K562 (cell line): Measurements from ENCODE around the gene SLC25A4. TPM values are rescaled to one million over a fixed set of nuclear protein-coding genes. Genes with fewer than 3 reads are reported as not detected.

Source experiments
- ATAC-seq: fragments of 200-7000 bp; cut with Tn5 transposase; 3 replicates; pipeline ENCODE4 v1.9.1; 2020; ENCODE audit warnings: moderate library complexity
- BruUV-seq: library from RNA; stranded (reverse); fragments of 400-500 nt; replicated peaks from 2 replicates; lab custom pipeline; 2021; lab: Mats Ljungman, UMichigan
- CTCF ChIA-PET: fragments of 300-600 bp; formaldehyde crosslinking; extraction: SDS; loops from one replicate; lab custom pipeline; 2021; ENCODE audit warnings: low intra/inter-chr PET ratio; lab: Yijun Ruan, JAX
- POLR2A ChIA-PET: fragments of 300-600, 350-650 bp; sonication (Branson Sonifier 250); formaldehyde crosslinking; extraction: SDS; loops from one replicate; lab custom pipeline; 2021; ENCODE audit warnings: antibody characterized with exemption, inconsistent platforms; lab: Yijun Ruan, JAX
- DNase-seq, 4 experiments: peaks; one replicate each; pipeline versions ENCODE4 v3.0.0 to v3.0.0-alpha.2; 2011 to 2018; ENCODE audit warnings: low spot score in 3 of 4, mixed read lengths in 3 of 4; ENCODE audit errors: extremely low read depth in 1 of 4
- FAIRE-seq: peaks from 2 replicates; lab custom pipeline; 2011; peaks lifted over from hg19 to GRCh38; lab: Jason Lieb, UNC
- H2AFZ ChIP-seq: 2 replicates; pipeline ENCODE4 v1.6.0; 2011; ENCODE audit warnings: low read depth, low read length, control low read depth, inconsistent platforms
- H3K27ac ChIP-seq: fragments of 200-600 bp; 3 replicates; pipeline ENCODE4 v1.8.0; 2011; ENCODE audit warnings: low read depth, mild to moderate bottlenecking, control low read depth, inconsistent platforms, low read length, moderate library complexity, mixed read lengths; ENCODE audit errors: extremely low read depth
- H3K27me3 ChIP-seq, 2 experiments: fragments of 300-600 bp in 1 of 2; 2 replicates in 1 of 2; 3 replicates in 1 of 2; pipeline versions ENCODE4 v1.6.0 to v1.8.0; 2011; ENCODE audit warnings: inconsistent platforms in 2 of 2, low read length in 2 of 2, mild to moderate bottlenecking in 1 of 2, mixed read lengths in 1 of 2, moderate library complexity in 1 of 2; ENCODE audit not compliant: control insufficient read depth in 2 of 2, insufficient read depth in 2 of 2
- H3K36me3 ChIP-seq: fragments of 300-600 bp; 3 replicates; pipeline ENCODE4 v1.8.0; 2011; ENCODE audit warnings: mild to moderate bottlenecking, low read length, inconsistent platforms; ENCODE audit not compliant: control insufficient read depth, insufficient read depth
- H3K4me1 ChIP-seq, 2 experiments: fragments of 200-600 bp in 1 of 2; replicated peaks in 1 of 2; 2 replicates in 1 of 2; 3 replicates in 1 of 2; pipeline versions ENCODE4 v1.5.1 to v1.8.0; 2011; ENCODE audit warnings: inconsistent platforms in 2 of 2, low read length in 2 of 2, mild to moderate bottlenecking in 1 of 2, mixed read lengths in 1 of 2, moderate library complexity in 1 of 2; ENCODE audit not compliant: control insufficient read depth in 2 of 2, insufficient read depth in 2 of 2
- H3K4me2 ChIP-seq: 2 replicates; pipeline ENCODE4 v1.6.1; 2011; ENCODE audit warnings: low read length, control low read depth, inconsistent platforms, mixed read lengths; ENCODE audit not compliant: insufficient read depth
- H3K4me3 ChIP-seq: fragments of 200-600 bp; sonication (generic), shearing (Covaris generic); 2 replicates; pipeline ENCODE4 v1.5.1; 2016; ENCODE audit warnings: control low read depth, inconsistent platforms
- H3K79me2 ChIP-seq: fragments of 200-600 bp; 3 replicates; pipeline ENCODE4 v1.8.0; 2011; ENCODE audit warnings: low read length, inconsistent platforms; ENCODE audit not compliant: control insufficient read depth, insufficient read depth
- H3K9ac ChIP-seq, 2 experiments: 2 replicates each; pipeline versions ENCODE4 v1.6.0 to v1.6.1; 2011; ENCODE audit warnings: low read depth in 2 of 2, low read length in 2 of 2, control low read depth in 1 of 2, inconsistent platforms in 1 of 2, mild to moderate bottlenecking in 1 of 2, mixed read lengths in 1 of 2; ENCODE audit not compliant: insufficient read depth in 1 of 2
- H3K9me1 ChIP-seq: one replicate; pipeline ENCODE4 v1.6.0; 2011; ENCODE audit warnings: inconsistent platforms, mild to moderate bottlenecking, low read length, moderate library complexity; ENCODE audit not compliant: control insufficient read depth, insufficient read depth
- H3K9me3 ChIP-seq: replicated peaks from 2 replicates; pipeline ENCODE4 v1.5.1; 2011; ENCODE audit warnings: low read depth, low read length, inconsistent platforms; ENCODE audit not compliant: control insufficient read depth, insufficient read depth
- H4K20me1 ChIP-seq: replicated peaks from 2 replicates; pipeline ENCODE4 v1.6.1; 2011; ENCODE audit warnings: low read length, inconsistent platforms, mixed read lengths; ENCODE audit not compliant: control insufficient read depth, insufficient read depth
- HMGN3 ChIP-seq: IDR thresholded peaks from 2 replicates; pipeline ENCODE4 v1.6.1; 2011; ENCODE audit warnings: borderline replicate concordance, low read depth, mild to moderate bottlenecking, mixed read lengths, low read length; ENCODE audit not compliant: insufficient read length; ENCODE audit errors: extremely low read depth
- NR2C1 ChIP-seq, 2 experiments: fragments of 450-650 bp; IDR thresholded peaks; 2 replicates each; pipeline ENCODE4 v1.6.1; 2017; ENCODE audit warnings: mild to moderate bottlenecking in 2 of 2, antibody characterized with exemption in 1 of 2, inconsistent platforms in 1 of 2, missing compliant biosample characterization in 1 of 2, missing genetic modification characterization in 1 of 2
- RFX5 ChIP-seq: IDR thresholded peaks from 2 replicates; pipeline ENCODE4 v1.6.1; 2011; ENCODE audit warnings: low read depth, mild to moderate bottlenecking, improper control_type of control experiment, low read length
- ZBTB8A ChIP-seq: fragments of 450-650 bp; IDR thresholded peaks from 2 replicates; pipeline ENCODE4 v1.6.1; 2018; ENCODE audit warnings: mild to moderate bottlenecking, moderate library complexity; ENCODE audit not compliant: partially characterized antibody
- ZNF197 ChIP-seq: fragments of 200-800 bp; sonication (Bioruptor generic); IDR thresholded peaks from 2 replicates; pipeline ENCODE4 v1.6.1; 2016; ENCODE audit warnings: low read depth, missing genetic modification characterization, missing compliant biosample characterization
- ZNF316 ChIP-seq: fragments of 450-650 bp; IDR thresholded peaks from 2 replicates; pipeline ENCODE4 v1.6.1; 2016
- ZNF609 ChIP-seq: sonication (generic); formaldehyde crosslinking; IDR thresholded peaks from 2 replicates; pipeline ENCODE4 v1.8.1; 2023; ENCODE audit warnings: missing genetic modification reagents, mild to moderate bottlenecking, borderline replicate concordance
- in situ Hi-C: fragments of 300-500 bp; cut with MboI; formaldehyde crosslinking; loops from 4 replicates; pipeline ENCODE4 v1.15.0; 2018; ENCODE audit warnings: inconsistent platforms, mixed read lengths
- intact Hi-C: fragments of 100-400 bp; cut with micrococcal nuclease; formaldehyde crosslinking; loops from 2 replicates; pipeline ENCODE4 v1.14.2; 2022
- polyA plus RNA-seq, 8 experiments: library from polyadenylated mRNA; depleted of rRNA in 4 of 8; stranded (reverse) in 5 of 8; unstranded in 3 of 8; fragments of >200 nt; fragmentation: Nextera tagmentation in 2 of 8; fragmentation: Illumina TruSeq in 1 of 8; extraction: Ambion mirVana in 2 of 8; extraction: Trizol in 1 of 8; gene quantifications; 2 replicates each; pipeline versions ENCODE4 v1.2.1 to v1.2.3, GENCODE V29; 2011 to 2014; ENCODE audit warnings: inconsistent platforms in 1 of 8, missing spikeins in 1 of 8
- total RNA-seq, 7 experiments: library from RNA; depleted of rRNA in 6 of 7; stranded (reverse); fragments of >200 nt in 6 of 7; fragmentation: Illumina TruSeq in 2 of 7; extraction: Trizol in 2 of 7; gene quantifications; 2 replicates each; pipeline versions ENCODE4 v1.2.1 to v1.2.3, GENCODE V29; 2011 to 2021; ENCODE audit warnings: low replicate concordance in 1 of 7

Gene SLC25A4
- total and polyA plus RNA-seq, 9 of the 15 experiments (the other 6 are each of a cell fraction or from before 2014, with no cell fraction given), result 8.3 to 28.6 (median 19.5) TPM

- no peaks in the 10 kb centered on the region; a peak in 1 of 5 replicates for H3K4me1 ChIP-seq
- H4K20me1 ChIP-seq, result no peaks in the 10 kb centered on the region
- CTCF ChIA-PET, result no interaction called here
- in situ Hi-C loops (no loop called here), intact Hi-C loops (no loop called here)
- H3K9ac ChIP-seq, result no peak overlapping the region
- DNase-seq (no peak), ATAC-seq (no peak), FAIRE-seq (no peak)
- H3K27ac ChIP-seq, result no peak overlapping the region
- no peaks in the 10 kb centered on the region for H3K9me3 ChIP-seq
- no peak overlapping the region for H3K4me3 ChIP-seq
- no peak overlapping the region for H3K4me2 ChIP-seq
- no peaks in the 10 kb centered on the region for H3K9me1 ChIP-seq
- TF ChIP-seq ZNF609 (CRISPR knock-in tag) (no peak), ZNF316 (no peak), NR2C1 (IDR thresholded peaks at IDR 0.05) (no peak), NR2C1 (tag; IDR thresholded peaks at IDR 0.05) (no peak), ZNF197 (CRISPR knock-in tag) (no peak), HMGN3 (no peak), ZBTB8A (no peak), RFX5 (no peak)
- H3K79me2 ChIP-seq, result no peaks in the 10 kb centered on the region
- no TSS peak for BruUV-seq
- H3K36me3 ChIP-seq, result no peaks in the 10 kb centered on the region
- no peak overlapping the region for H2AFZ ChIP-seq
- POLR2A ChIA-PET, result no interaction called here
- peaks cover 20 to 40% of the 10 kb centered on the region in 2 experiments for H3K27me3 ChIP-seq
Observed at GRCh38 chr4:185104733-185105132, 38.3 kb upstream of the SLC25A4 start.
